Astrocyte (in vitro differentiated cells and primary cell): ENCODE results near the gene STUM. TPM values are rescaled to one million over a fixed set of nuclear protein-coding genes. Genes with fewer than 3 reads are reported as not detected.

Experiments used
- DNase-seq: peaks from one replicate; pipeline ENCODE4 v3.0.0-alpha.2; 2010; ENCODE audit warnings: low read depth
- FAIRE-seq: peaks from 2 replicates; lab custom pipeline; 2011; peaks lifted over from hg19 to GRCh38; lab: Jason Lieb, UNC
- H2AFZ ChIP-seq: 2 replicates; pipeline ENCODE4 v1.6.0; 2012; ENCODE audit warnings: low read depth, low read length, inconsistent platforms
- H3K27ac ChIP-seq: 2 replicates; pipeline ENCODE4 v1.5.1; 2011; ENCODE audit warnings: low read depth, low read length, inconsistent platforms
- H3K27me3 ChIP-seq: 2 replicates; pipeline ENCODE4 v1.6.0; 2011; ENCODE audit warnings: low read length, inconsistent platforms; ENCODE audit not compliant: insufficient read depth
- H3K36me3 ChIP-seq: 2 replicates; pipeline ENCODE4 v1.5.1; 2011; ENCODE audit warnings: low read length, inconsistent platforms; ENCODE audit not compliant: insufficient read depth
- H3K4me1 ChIP-seq: 2 replicates; pipeline ENCODE4 v1.5.1; 2011; ENCODE audit warnings: low read length, inconsistent platforms; ENCODE audit not compliant: insufficient read depth
- H3K4me2 ChIP-seq: 2 replicates; pipeline ENCODE4 v1.6.0; 2012; ENCODE audit warnings: low read length, inconsistent platforms
- H3K4me3 ChIP-seq: 2 replicates; pipeline ENCODE4 v1.5.1; 2011; ENCODE audit warnings: low read depth, mild to moderate bottlenecking, low read length, inconsistent platforms; ENCODE audit not compliant: insufficient read depth
- H3K79me2 ChIP-seq: 2 replicates; pipeline ENCODE4 v1.6.0; 2012; ENCODE audit warnings: mild to moderate bottlenecking, low read length, inconsistent platforms; ENCODE audit not compliant: insufficient read depth
- H3K9ac ChIP-seq: 2 replicates; pipeline ENCODE4 v1.6.0; 2012; ENCODE audit warnings: mild to moderate bottlenecking, low read length, inconsistent platforms
- H3K9me3 ChIP-seq: 2 replicates; pipeline ENCODE4 v1.5.1; 2012; ENCODE audit warnings: low read depth, mild to moderate bottlenecking, low read length, inconsistent platforms; ENCODE audit not compliant: insufficient read depth
- H4K20me1 ChIP-seq: 2 replicates; pipeline ENCODE4 v1.6.0; 2012; ENCODE audit warnings: low read length, inconsistent platforms; ENCODE audit not compliant: insufficient read depth
- H3K27ac Mint-ChIP-seq: one replicate; pipeline ENCODE4 v1.8.0; 2021; ENCODE audit warnings: mild to moderate bottlenecking, mixed read lengths; ENCODE audit not compliant: unreplicated experiment
- H3K27me3 Mint-ChIP-seq: one replicate; pipeline ENCODE4 v1.8.0; 2021; ENCODE audit warnings: low read depth, mixed read lengths; ENCODE audit not compliant: unreplicated experiment
- H3K36me3 Mint-ChIP-seq: one replicate; pipeline ENCODE4 v1.8.0; 2021; ENCODE audit warnings: low read depth, mixed read lengths; ENCODE audit not compliant: unreplicated experiment
- H3K4me1 Mint-ChIP-seq: one replicate; pipeline ENCODE4 v1.8.0; 2021; ENCODE audit warnings: low read depth, mixed read lengths; ENCODE audit not compliant: unreplicated experiment
- H3K4me3 Mint-ChIP-seq: one replicate; pipeline ENCODE4 v1.8.0; 2021; ENCODE audit warnings: mild to moderate bottlenecking, moderate library complexity, mixed read lengths; ENCODE audit not compliant: unreplicated experiment
- H3K9me3 Mint-ChIP-seq: one replicate; pipeline ENCODE4 v1.8.0; 2021; ENCODE audit warnings: mild to moderate bottlenecking, mixed read lengths; ENCODE audit not compliant: unreplicated experiment
- CTCF ChIP-seq: IDR thresholded peaks from 2 replicates; pipeline ENCODE4 v1.5.1; 2011; ENCODE audit warnings: low read depth, mild to moderate bottlenecking, inconsistent platforms, low read length, moderate library complexity; ENCODE audit not compliant: insufficient read depth
- EZH2 ChIP-seq: IDR thresholded peaks from 2 replicates; pipeline ENCODE4 v1.6.1; 2012; ENCODE audit warnings: mild to moderate bottlenecking, low read length, inconsistent platforms; ENCODE audit not compliant: insufficient read depth
- total RNA-seq: library from RNA; stranded (reverse); gene quantifications from 2 replicates; pipeline ENCODE4 v1.2.1, GENCODE V29; 2021

Gene STUM
- total RNA-seq, 1 donor from 2014 or later: not detected

- Histone ChIP-seq H3K27ac (no peak overlapping the region), H3K9me3 (no peaks in the 10 kb centered on the region), H3K9ac (no peak overlapping the region), H2AFZ (no peak overlapping the region), H3K4me3 (no peak overlapping the region), H4K20me1 (no peaks in the 10 kb centered on the region), H3K4me1 (no peaks in the 10 kb centered on the region), H3K4me2 (no peak overlapping the region), H3K27me3 (peaks cover 3% of the 10 kb centered on the region), H3K79me2 (no peaks in the 10 kb centered on the region), H3K36me3 (no peaks in the 10 kb centered on the region)
- Mint-ChIP-seq H3K4me3 (no peak overlapping the region), H3K27ac (no peak overlapping the region), H3K9me3 (no peaks in the 10 kb centered on the region), H3K36me3 (no peaks in the 10 kb centered on the region), H3K27me3 (peaks cover 29% of the 10 kb centered on the region), H3K4me1 (peaks cover 13% of the 10 kb centered on the region)
- FAIRE-seq (no peak), DNase-seq (peak; percentile 30)
- no peak for TF ChIP-seq EZH2
- TF ChIP-seq CTCF: no peak
Measured at GRCh38 chr1:226602186-226603021, 53.8 kb downstream of the STUM start.

DNA sequence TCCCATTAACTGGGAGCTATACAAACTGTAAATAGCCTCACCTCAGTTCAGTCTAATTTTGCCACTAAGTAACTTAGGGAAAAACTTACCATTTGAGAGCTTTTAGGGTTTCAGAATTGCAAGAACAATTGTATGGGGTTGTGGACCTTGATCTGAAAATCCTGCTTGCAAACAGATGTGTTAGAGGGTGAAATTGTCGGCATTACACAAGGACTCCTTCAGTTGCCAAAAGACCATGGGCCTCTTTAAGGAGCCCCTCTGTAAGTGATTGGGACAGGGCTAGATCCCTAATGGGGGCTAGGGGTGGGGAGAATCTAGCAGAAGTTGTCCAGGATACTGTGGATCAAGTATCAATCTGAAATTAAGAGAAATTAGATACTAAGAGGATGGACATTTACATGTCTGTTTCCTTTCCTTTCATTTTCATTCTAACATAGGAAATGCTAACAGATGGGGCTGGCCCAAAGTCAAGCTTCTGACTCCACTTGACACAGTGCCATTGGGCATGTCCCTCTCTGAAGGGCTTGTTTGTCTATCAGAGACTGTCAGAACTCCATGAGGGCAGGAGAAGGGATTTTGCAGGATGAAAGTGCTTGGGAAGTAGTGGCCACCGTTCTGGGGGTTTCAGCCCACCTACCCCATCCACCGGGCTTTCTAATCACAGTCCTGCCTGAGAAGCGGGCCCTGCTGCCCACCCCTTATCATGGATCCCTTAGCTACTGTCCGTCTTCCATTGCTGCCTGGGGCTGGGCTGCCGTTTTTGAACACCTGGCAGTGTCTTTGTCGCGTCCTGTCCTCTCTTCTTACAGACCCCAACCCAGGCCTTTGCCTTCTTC lies 54.7 kb downstream of the STUM start:
- Histone ChIP-seq H2AFZ (no peak overlapping the region), H3K9ac (no peak overlapping the region), H3K4me1 (no peaks in the 10 kb centered on the region), H3K79me2 (no peaks in the 10 kb centered on the region), H3K27ac (no peak overlapping the region), H3K4me3 (no peak overlapping the region), H4K20me1 (no peaks in the 10 kb centered on the region), H3K4me2 (peak overlapping the region; percentile 46), H3K36me3 (no peaks in the 10 kb centered on the region), H3K9me3 (no peaks in the 10 kb centered on the region), H3K27me3 (peaks cover 3% of the 10 kb centered on the region)
- FAIRE-seq (no peak), DNase-seq (peak; percentile 13)
- peaks cover 30% of the 10 kb centered on the region for H3K27me3 Mint-ChIP-seq
- H3K9me3 Mint-ChIP-seq: no peaks in the 10 kb centered on the region
- H3K27ac Mint-ChIP-seq: no peak overlapping the region
- H3K4me3 Mint-ChIP-seq: no peak overlapping the region
- no peak for TF ChIP-seq CTCF
- peaks cover 13% of the 10 kb centered on the region for H3K4me1 Mint-ChIP-seq
- no peaks in the 10 kb centered on the region for H3K36me3 Mint-ChIP-seq
